Endodermal cell (in vitro differentiated cells): Measurements from ENCODE around the gene TBX18. TPM values are rescaled to one million over a fixed set of nuclear protein-coding genes. Genes with fewer than 3 reads are reported as not detected.

Experiments used
- DNase-seq: peaks from one replicate; pipeline ENCODE4 v3.0.0-alpha.2; 2017
- H3K27ac ChIP-seq: 2 replicates; pipeline ENCODE4 v1.5.1; 2013; ENCODE audit warnings: mild to moderate bottlenecking, low read depth, low read length, moderate library complexity
- H3K27me3 ChIP-seq: 2 replicates; pipeline ENCODE4 v1.6.1; 2013; ENCODE audit warnings: mild to moderate bottlenecking, low read length, moderate library complexity; ENCODE audit not compliant: insufficient read depth, control insufficient read depth, poor library complexity, severe bottlenecking
- H3K36me3 ChIP-seq: 2 replicates; pipeline ENCODE4 v1.7.0; 2013; ENCODE audit warnings: mild to moderate bottlenecking, low read length, moderate library complexity; ENCODE audit not compliant: control insufficient read depth, insufficient read depth
- H3K4me1 ChIP-seq: one replicate; pipeline ENCODE4 v1.7.0; 2013; ENCODE audit warnings: low read length; ENCODE audit not compliant: control insufficient read depth, insufficient read depth
- H3K4me3 ChIP-seq: 2 replicates; pipeline ENCODE4 v1.5.1; 2013; ENCODE audit warnings: mild to moderate bottlenecking, low read length, moderate library complexity
- H3K9ac ChIP-seq: 2 replicates; pipeline ENCODE4 v1.6.1; 2013; ENCODE audit warnings: mild to moderate bottlenecking, low read length, moderate library complexity; ENCODE audit not compliant: poor library complexity, severe bottlenecking; ENCODE audit errors: extremely low read depth
- H3K9me3 ChIP-seq: 2 replicates; pipeline ENCODE4 v1.6.1; 2013; ENCODE audit warnings: mild to moderate bottlenecking, low read length, moderate library complexity; ENCODE audit not compliant: control insufficient read depth
- H3K27ac Mint-ChIP-seq: 2 replicates; pipeline ENCODE4 v1.8.0; 2020; ENCODE audit warnings: mixed read lengths
- H3K27me3 Mint-ChIP-seq: 2 replicates; pipeline ENCODE4 v1.8.0; 2021; ENCODE audit warnings: mild to moderate bottlenecking, mixed read lengths; ENCODE audit not compliant: insufficient read depth
- H3K36me3 Mint-ChIP-seq: 2 replicates; pipeline ENCODE4 v1.8.0; 2020; ENCODE audit warnings: low read depth, mixed read lengths
- H3K4me1 Mint-ChIP-seq: 2 replicates; pipeline ENCODE4 v1.8.0; 2020; ENCODE audit warnings: mixed read lengths
- H3K4me3 Mint-ChIP-seq: 2 replicates; pipeline ENCODE4 v1.8.0; 2020; ENCODE audit warnings: mild to moderate bottlenecking, moderate library complexity, mixed read lengths
- H3K9me3 Mint-ChIP-seq: 2 replicates; pipeline ENCODE4 v1.8.0; 2020; ENCODE audit warnings: mild to moderate bottlenecking, mixed read lengths
- CTCF ChIP-seq: fragments of 200-600 bp; sonication (generic); conservative IDR thresholded peaks from 2 replicates; pipeline ENCODE4 v1.5.0; 2021; ENCODE audit warnings: antibody characterized with exemption, mild to moderate bottlenecking
- WGBS, 2 experiments: methylation state at CpG; one replicate each; pipeline versions ENCODE4 v1.1.5 to v1.1.7; 2013; ENCODE audit warnings: missing lambda C conversion rate in 2 of 2, mixed read lengths in 1 of 2; ENCODE audit not compliant: insufficient coverage in 1 of 2, insufficient read length in 1 of 2; 5-methylcytosine and 5-hydroxymethylcytosine counted together
- total RNA-seq, 2 donors: library from RNA; stranded (reverse); fragmentation: NEBNext Ultra II Directional in 1 of 2; extraction: Animal tissue kit (Norgen Biotek cat#: 25700) in 1 of 2; gene quantifications; 2 replicates in 1 of 2; 3 replicates in 1 of 2; pipeline ENCODE4 v1.2.1, GENCODE V29; 2021

The TBX18 gene
- total RNA-seq, 2 donors from 2014 or later, result 1.3 to 2.3 TPM

DNA sequence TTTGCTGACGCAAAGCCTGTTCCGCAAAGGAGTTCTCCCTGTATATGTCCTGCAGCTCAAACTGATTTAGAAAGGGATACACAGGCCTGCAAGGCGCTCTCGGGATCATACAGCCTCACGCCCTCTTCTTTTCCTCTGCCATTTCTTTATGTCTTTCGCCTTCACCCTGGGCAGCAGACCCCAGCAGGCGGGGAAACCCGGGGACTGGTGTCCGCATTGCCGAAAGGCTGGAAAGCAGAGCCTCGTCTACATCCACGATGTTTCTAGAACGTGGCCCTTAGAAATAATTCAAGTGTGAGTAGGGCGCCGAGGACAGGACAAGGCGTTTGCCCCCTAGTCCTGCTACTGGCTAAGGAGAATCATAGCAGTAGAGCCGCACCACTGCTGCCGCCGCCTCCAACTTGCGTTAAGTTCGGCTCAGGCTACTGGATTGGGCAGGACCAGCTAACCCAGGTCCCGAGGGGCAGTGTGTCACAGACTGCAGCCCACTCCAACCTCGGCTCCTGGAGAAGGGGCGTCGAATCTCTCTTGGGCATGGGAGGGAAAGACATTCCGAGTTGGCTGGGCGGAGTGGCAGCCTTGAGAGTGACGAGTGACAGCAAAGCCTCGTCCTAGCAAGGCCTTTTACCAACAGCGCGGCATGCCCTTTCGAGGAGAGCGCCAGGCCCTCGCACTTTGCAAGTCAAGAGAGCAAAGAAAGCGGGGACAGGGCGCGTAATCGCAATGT is 2.6 kb upstream of the TBX18 start:
- no peak for TF ChIP-seq CTCF
- peak overlapping the region; percentile 30 for H3K4me3 Mint-ChIP-seq
- Histone ChIP-seq H3K4me1 (peaks cover 11% of the 10 kb centered on the region), H3K27ac (no peak overlapping the region), H3K27me3 (peaks cover 93% of the 10 kb centered on the region), H3K9ac (no peak overlapping the region), H3K4me3 (no peak overlapping the region), H3K9me3 (no peaks in the 10 kb centered on the region), H3K36me3 (no peaks in the 10 kb centered on the region)
- no peak overlapping the region for H3K27ac Mint-ChIP-seq
- peaks cover 100% of the 10 kb centered on the region for H3K27me3 Mint-ChIP-seq
- no peaks in the 10 kb centered on the region for H3K36me3 Mint-ChIP-seq
- DNase-seq, result peak; percentile 82
- 5 to 7% methylated on average over 26 to 38 of the region's 38 CpGs for WGBS, 2 experiments
- H3K4me1 Mint-ChIP-seq, result peaks cover 18% of the 10 kb centered on the region
- H3K9me3 Mint-ChIP-seq, result peaks cover 1% of the 10 kb centered on the region

DNA sequence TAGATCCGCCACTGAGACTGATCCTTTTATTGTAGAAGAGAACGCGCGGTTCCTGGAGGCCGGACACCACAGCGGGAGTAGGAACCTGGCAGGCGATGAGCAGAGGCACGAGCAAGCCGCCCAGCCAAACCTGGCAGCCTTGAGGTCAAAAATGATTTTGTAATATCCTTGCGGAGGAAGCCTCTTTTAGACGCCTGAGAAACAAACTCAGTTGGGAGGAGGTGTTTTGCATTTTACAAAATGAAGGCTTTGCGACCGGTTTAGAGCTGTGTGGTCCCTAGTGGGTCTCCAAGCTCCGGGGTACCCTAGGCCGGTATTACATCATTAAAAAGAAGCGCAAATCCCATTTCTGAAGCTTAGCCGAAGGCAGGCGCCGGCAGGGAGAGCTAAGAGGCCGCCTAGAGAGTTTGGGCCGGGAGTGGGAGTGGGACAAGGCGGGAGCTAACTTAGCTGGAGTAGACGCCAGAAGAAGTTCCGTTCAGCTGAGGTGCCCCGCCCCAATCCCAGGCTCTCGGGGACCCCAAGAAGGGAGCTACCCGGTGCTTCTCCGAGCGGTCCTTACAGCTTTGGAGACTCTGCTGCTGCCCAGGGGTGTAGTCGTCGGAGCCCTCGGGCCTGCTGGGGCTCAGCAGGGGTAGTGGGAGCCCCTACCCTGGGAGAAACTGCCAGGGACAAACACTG is 1.9 kb upstream of the TBX18 start:
- peak overlapping the region; percentile 30 for H3K4me3 Mint-ChIP-seq
- peak; percentile 70 for DNase-seq
- WGBS, 2 experiments, result 4 to 6% methylated on average over 23 to 32 of the region's 32 CpGs
- peaks cover 19% of the 10 kb centered on the region for H3K4me1 Mint-ChIP-seq
- peaks cover 100% of the 10 kb centered on the region for H3K27me3 Mint-ChIP-seq
- Histone ChIP-seq H3K27ac (no peak overlapping the region), H3K4me1 (peaks cover 11% of the 10 kb centered on the region), H3K9me3 (no peaks in the 10 kb centered on the region), H3K9ac (no peak overlapping the region), H3K4me3 (no peak overlapping the region), H3K36me3 (no peaks in the 10 kb centered on the region), H3K27me3 (peaks cover 93% of the 10 kb centered on the region)
- no peaks in the 10 kb centered on the region for H3K36me3 Mint-ChIP-seq
- H3K9me3 Mint-ChIP-seq, result peaks cover 1% of the 10 kb centered on the region
- no peak overlapping the region for H3K27ac Mint-ChIP-seq
- TF ChIP-seq CTCF, result no peak

GRCh38 chr6:84763886-84764331 is 489 bp downstream of the TBX18 start:
- peak; percentile 77 for DNase-seq
- Mint-ChIP-seq H3K9me3 (peaks cover 1% of the 10 kb centered on the region), H3K4me3 (peak overlapping the region; percentile 66), H3K27me3 (peaks cover 95% of the 10 kb centered on the region), H3K4me1 (peaks cover 19% of the 10 kb centered on the region), H3K36me3 (no peaks in the 10 kb centered on the region), H3K27ac (peak overlapping the region; percentile 38)
- TF ChIP-seq CTCF, result no peak
- 0% methylated on average over 11 to 53 of the region's 57 CpGs for WGBS, 2 experiments
- Histone ChIP-seq H3K27me3 (peaks cover 93% of the 10 kb centered on the region), H3K27ac (no peak overlapping the region), H3K36me3 (no peaks in the 10 kb centered on the region), H3K9me3 (no peaks in the 10 kb centered on the region), H3K9ac (no peak overlapping the region), H3K4me3 (peak overlapping the region; percentile 78), H3K4me1 (peaks cover 10% of the 10 kb centered on the region)
